Measurements from ENCODE around the gene SPATA9. TPM values are rescaled to one million over a fixed set of nuclear protein-coding genes. Genes with fewer than 3 reads are reported as not detected.

SPATA9 gene
- total RNA-seq, 1 experiment from 2014 or later = not detected

DNA sequence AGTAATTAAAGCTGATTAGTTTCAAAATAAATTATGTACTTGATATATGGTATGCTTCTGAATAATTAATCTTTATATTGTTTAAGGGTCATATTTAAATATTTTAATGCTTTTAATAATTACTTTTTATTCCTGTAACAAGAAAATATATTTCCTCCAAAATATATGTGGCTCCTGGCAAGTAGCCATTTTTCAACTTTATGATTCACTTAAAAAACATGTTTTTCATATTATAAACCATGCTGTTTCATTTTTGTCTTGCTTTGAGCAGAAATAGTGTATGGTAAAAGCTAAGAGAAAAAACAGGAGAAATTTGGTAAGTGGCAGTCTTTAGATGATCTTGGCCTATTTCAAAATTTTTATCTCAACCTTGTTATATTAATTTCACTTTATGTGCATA is 14.6 kb downstream of the SPATA9 start:
- ChIA-PET RAD21 (ENCODE audit: low non-redundant PET in 1 of 2, low total read pairs in 2 of 2, uncharacterized antibody in 2 of 2, unreplicated experiment in 2 of 2) (no interaction called here), POLR2A (no interaction called here), CTCF (no interaction called here)
- H3K27ac ChIP-seq (ENCODE audit: low read depth, low read length) = no peak overlapping the region
- no peaks in the 10 kb centered on the region for H3K9me3 ChIP-seq (ENCODE audit: control insufficient read depth in 1 of 2, insufficient read depth in 1 of 2, low read depth in 1 of 2, low read length in 2 of 2)
- intact Hi-C loops (cut with micrococcal nuclease) = no loop called here
- no TSS peak for BruUV-seq (replicated peaks)
- no peaks in the 10 kb centered on the region for H3K9me2 ChIP-seq (ENCODE audit: insufficient read depth)
- no peak for ATAC-seq
- no peak overlapping the region for H3K4me2 ChIP-seq (ENCODE audit: low read length)
- H3K36me3 ChIP-seq (ENCODE audit: control insufficient read depth in 1 of 2, insufficient read depth in 2 of 2, low read length in 2 of 2) = no peaks in the 10 kb centered on the region
- TF ChIP-seq ZFX (IDR thresholded peaks at IDR 0.05) (no peak), POLR2A (IDR thresholded peaks at IDR 0.05; ENCODE audit: borderline replicate concordance, extremely low read depth, insufficient read depth, insufficient read length) (no peak), SP1 (IDR thresholded peaks at IDR 0.05; ENCODE audit: low read depth) (no peak), SRF (IDR thresholded peaks at IDR 0.05; ENCODE audit: low read depth) (no peak), ZNF274 (IDR thresholded peaks at IDR 0.05; ENCODE audit: low read depth, low read length) (no peak), FOSL1 (IDR thresholded peaks at IDR 0.05; ENCODE audit: low read depth) (no peak), EZH2 (IDR thresholded peaks at IDR 0.05) (no peak), TCF7L2 (IDR thresholded peaks at IDR 0.05; ENCODE audit: borderline replicate concordance, extremely low read depth, insufficient read depth, insufficient read length) (no peak)
- TF ChIP-seq, protein P1, sequence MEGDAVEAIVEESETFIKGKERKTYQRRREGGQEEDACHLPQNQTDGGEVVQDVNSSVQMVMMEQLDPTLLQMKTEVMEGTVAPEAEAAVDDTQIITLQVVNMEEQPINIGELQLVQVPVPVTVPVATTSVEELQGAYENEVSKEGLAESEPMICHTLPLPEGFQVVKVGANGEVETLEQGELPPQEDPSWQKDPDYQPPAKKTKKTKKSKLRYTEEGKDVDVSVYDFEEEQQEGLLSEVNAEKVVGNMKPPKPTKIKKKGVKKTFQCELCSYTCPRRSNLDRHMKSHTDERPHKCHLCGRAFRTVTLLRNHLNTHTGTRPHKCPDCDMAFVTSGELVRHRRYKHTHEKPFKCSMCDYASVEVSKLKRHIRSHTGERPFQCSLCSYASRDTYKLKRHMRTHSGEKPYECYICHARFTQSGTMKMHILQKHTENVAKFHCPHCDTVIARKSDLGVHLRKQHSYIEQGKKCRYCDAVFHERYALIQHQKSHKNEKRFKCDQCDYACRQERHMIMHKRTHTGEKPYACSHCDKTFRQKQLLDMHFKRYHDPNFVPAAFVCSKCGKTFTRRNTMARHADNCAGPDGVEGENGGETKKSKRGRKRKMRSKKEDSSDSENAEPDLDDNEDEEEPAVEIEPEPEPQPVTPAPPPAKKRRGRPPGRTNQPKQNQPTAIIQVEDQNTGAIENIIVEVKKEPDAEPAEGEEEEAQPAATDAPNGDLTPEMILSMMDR (IDR thresholded peaks at IDR 0.05 in 2 of 3, conservative IDR thresholded peaks at IDR 0.05 in 1 of 3; ENCODE audit: borderline replicate concordance in 1 of 3, insufficient read depth in 1 of 3, low read depth in 2 of 3, low read length in 2 of 3) = no peak
- TF ChIP-seq, protein P2, sequence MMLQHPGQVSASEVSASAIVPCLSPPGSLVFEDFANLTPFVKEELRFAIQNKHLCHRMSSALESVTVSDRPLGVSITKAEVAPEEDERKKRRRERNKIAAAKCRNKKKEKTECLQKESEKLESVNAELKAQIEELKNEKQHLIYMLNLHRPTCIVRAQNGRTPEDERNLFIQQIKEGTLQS (IDR thresholded peaks at IDR 0.05) = no peak
- H3K79me2 ChIP-seq (ENCODE audit: insufficient read depth, low read length) = no peaks in the 10 kb centered on the region
- H3K4me1 ChIP-seq (ENCODE audit: control insufficient read depth in 1 of 2, insufficient read depth in 2 of 2, low read length in 2 of 2) = peaks cover 0 to 9% of the 10 kb centered on the region in 2 experiments; a peak in 3 of 4 replicates
- no peak for DNase-seq (ENCODE audit: low read depth, low spot score)
- no peak overlapping the region for H2AFZ ChIP-seq (ENCODE audit: low read depth, low read length, poor library complexity, severe bottlenecking)
- H4K20me1 ChIP-seq (ENCODE audit: insufficient read depth) = no peaks in the 10 kb centered on the region
- no peaks in the 10 kb centered on the region for H3K27me3 ChIP-seq (ENCODE audit: insufficient read depth, low read length)
- H3K4me3 ChIP-seq (replicated peaks in 1 of 2; ENCODE audit: low read depth in 1 of 2, low read length in 2 of 2) = no peak overlapping the region
- no peak overlapping the region for H3K9ac ChIP-seq (ENCODE audit: low read length)

Data from HCT116 (cell line).